H1 (cell line): ENCODE measurements around the gene GPR83. TPM values are rescaled to one million over a fixed set of nuclear protein-coding genes. Genes with fewer than 3 reads are reported as not detected.

Experiments used
- CREB1 ChIP-seq: IDR thresholded peaks from 2 replicates; pipeline ENCODE4 v1.6.1; 2012; ENCODE audit warnings: inconsistent platforms
- GABPA ChIP-seq: IDR thresholded peaks from 2 replicates; pipeline ENCODE4 v1.6.1; 2011; ENCODE audit warnings: mild to moderate bottlenecking, low read length, moderate library complexity, borderline replicate concordance; ENCODE audit not compliant: insufficient read depth
- HDAC2 ChIP-seq, 2 experiments: fragments of 300-600 bp in 1 of 2; sonication (generic) in 1 of 2; IDR thresholded peaks; 2 replicates each; pipeline ENCODE4 v1.6.1; 2011 to 2012; ENCODE audit warnings: low read depth in 2 of 2, low read length in 2 of 2, mild to moderate bottlenecking in 2 of 2, moderate library complexity in 2 of 2, borderline replicate concordance in 1 of 2, inconsistent platforms in 1 of 2
- JUN ChIP-seq: IDR thresholded peaks from 2 replicates; pipeline ENCODE4 v1.6.1; 2011; ENCODE audit warnings: low read depth, mild to moderate bottlenecking, improper control_type of control experiment, low read length
- MAFK ChIP-seq: IDR thresholded peaks from 2 replicates; pipeline ENCODE4 v1.6.1; 2012; ENCODE audit warnings: low read depth, mild to moderate bottlenecking, improper control_type of control experiment, low read length
- USF2 ChIP-seq: IDR thresholded peaks from 2 replicates; pipeline ENCODE4 v1.6.1; 2011; ENCODE audit warnings: low read length, improper control_type of control experiment
- polyA plus RNA-seq, 7 experiments: library from polyadenylated mRNA; depleted of rRNA in 3 of 7; stranded (reverse) in 5 of 7; unstranded in 2 of 7; fragments of >200 nt in 5 of 7; fragments of 200-250 nt in 2 of 7; gene quantifications; 1 replicate in 5 of 7; 2 replicates in 1 of 7; 4 replicates in 1 of 7; pipeline versions ENCODE4 v1.2.1 to v1.2.3, GENCODE V29; 2011 to 2013; ENCODE audit warnings: missing spikeins in 2 of 7, mixed read lengths in 2 of 7
- total RNA-seq: library from RNA; stranded (reverse); fragmentation: NEBNext Ultra II Directional; extraction: Animal tissue kit (Norgen Biotek cat#: 25700); gene quantifications from 2 replicates; pipeline ENCODE4 v1.2.1, GENCODE V29; 2021
- TF ChIP-seq, protein P1 (sequence below): IDR thresholded peaks from 2 replicates; pipeline ENCODE4 v1.6.1; 2012; ENCODE audit warnings: low read length, inconsistent platforms

The GPR83 gene
- total and polyA plus RNA-seq, 2 of the 8 experiments (the other 6 are each of a cell fraction or from before 2014, with no cell fraction given) = 0.30 to 1.5 TPM

DNA sequence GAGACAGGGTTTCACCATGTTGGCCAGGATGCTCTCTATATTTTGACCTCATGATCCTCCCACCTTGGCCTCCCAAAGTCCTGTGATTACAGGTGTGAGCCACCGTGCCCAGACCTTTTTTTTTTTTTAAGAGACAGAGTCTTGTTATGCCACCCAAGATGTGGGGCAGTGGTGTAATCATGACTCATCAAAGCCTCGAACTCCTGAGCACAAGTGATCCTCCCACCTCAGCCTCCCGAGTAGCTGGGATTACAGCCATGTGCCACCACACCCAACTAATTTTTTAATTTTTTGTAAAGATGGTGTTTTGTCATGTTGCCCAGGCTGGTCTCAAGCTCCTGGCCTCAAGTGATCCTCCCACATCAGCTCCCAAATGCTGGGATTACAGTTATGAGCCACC lies 59.0 kb downstream of the GPR83 start (continued):
- TF ChIP-seq USF2 = no peak
- TF ChIP-seq MAFK = no peak
- TF ChIP-seq GABPA = no peak
- no peak for TF ChIP-seq JUN
- no peak for TF ChIP-seq HDAC2 (IDR thresholded peaks at IDR 0.05; ENCODE audit: borderline replicate concordance in 1 of 2, low read depth in 2 of 2, low read length in 2 of 2)
- no peak for TF ChIP-seq CREB1
- TF ChIP-seq, protein P1, sequence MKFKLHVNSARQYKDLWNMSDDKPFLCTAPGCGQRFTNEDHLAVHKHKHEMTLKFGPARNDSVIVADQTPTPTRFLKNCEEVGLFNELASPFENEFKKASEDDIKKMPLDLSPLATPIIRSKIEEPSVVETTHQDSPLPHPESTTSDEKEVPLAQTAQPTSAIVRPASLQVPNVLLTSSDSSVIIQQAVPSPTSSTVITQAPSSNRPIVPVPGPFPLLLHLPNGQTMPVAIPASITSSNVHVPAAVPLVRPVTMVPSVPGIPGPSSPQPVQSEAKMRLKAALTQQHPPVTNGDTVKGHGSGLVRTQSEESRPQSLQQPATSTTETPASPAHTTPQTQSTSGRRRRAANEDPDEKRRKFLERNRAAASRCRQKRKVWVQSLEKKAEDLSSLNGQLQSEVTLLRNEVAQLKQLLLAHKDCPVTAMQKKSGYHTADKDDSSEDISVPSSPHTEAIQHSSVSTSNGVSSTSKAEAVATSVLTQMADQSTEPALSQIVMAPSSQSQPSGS = no peak
